ENCODE data around the gene RHOXF2B. TPM values are rescaled to one million over a fixed set of nuclear protein-coding genes. Genes with fewer than 3 reads are reported as not detected.
"Not testable (repeated sequence)": the region's sequence is repeated elsewhere in the genome, so short reads cannot be mapped to it uniquely, and the experiment has no call there.

The RHOXF2B gene
- not detected for total RNA-seq

DNA sequence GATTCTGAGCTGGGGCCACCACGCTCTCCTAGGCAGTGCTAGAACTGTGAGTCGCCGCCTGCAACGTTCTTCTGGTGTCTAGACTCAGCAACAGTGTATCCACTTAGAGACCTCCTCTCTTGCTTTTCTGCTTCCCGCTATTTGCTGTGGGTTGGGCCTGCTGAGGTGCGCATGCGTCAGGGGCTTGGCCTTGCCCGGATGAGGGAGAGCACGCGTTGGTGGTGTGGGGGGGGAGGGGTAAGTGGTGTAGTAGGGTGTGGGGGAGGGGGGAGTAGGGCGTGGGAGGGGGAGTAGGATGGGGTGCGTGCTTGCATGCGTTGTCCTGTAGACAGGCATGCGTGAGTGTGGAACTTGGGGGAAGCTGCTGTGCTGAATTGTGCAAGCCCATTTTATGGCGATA is at the start of gene RHOXF2B:
RHOXF2B (minus strand) TSS at position 101 of the 400 bp plus-strand sequence. CDS start 138 bp downstream, outside the sequence.
- H3K4me3 Mint-ChIP-seq; DNase-seq; H3K9me3 Mint-ChIP-seq; H3K27ac Mint-ChIP-seq; H3K4me1 Mint-ChIP-seq; H3K27me3 Mint-ChIP-seq; H3K36me3 Mint-ChIP-seq (ENCODE audit: low read depth); CTCF ChIA-PET; POLR2A ChIA-PET: not testable (repeated sequence)

DNA sequence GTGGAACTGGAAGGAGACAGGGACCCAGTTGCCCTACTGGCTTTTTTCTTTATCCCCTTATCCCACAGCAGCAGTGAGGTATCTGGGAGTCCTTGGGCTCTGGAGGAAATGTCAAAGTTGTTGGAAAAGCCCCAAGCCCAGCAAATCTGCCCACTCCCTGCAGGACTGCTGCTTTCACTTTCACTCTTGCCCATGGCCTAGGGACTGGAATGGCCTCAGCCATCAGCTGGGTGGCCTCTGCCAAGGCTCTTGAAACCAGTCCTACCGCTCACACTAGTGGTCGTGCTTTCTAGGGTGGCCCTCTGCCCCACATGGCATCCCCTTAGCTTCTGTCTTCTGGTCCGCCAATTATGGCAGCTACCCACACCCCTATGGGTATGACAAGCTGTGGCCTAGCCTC is 48.0 kb upstream of the RHOXF2B start:
- no peak overlapping the region for H3K4me3 Mint-ChIP-seq
- H3K4me1 Mint-ChIP-seq, result no peaks in the 10 kb centered on the region
- H3K36me3 Mint-ChIP-seq (ENCODE audit: low read depth), result no peaks in the 10 kb centered on the region
- H3K27ac Mint-ChIP-seq, result peak overlapping the region; percentile 36
- H3K9me3 Mint-ChIP-seq, result no peaks in the 10 kb centered on the region
- no peak for DNase-seq
- ChIA-PET CTCF (interaction anchor here (1.4 kb wide), 1 partner anchor 15 kb away, joined by 4 read pairs; no protein-coding TSS in a partner anchor), POLR2A (no interaction called here)
- no peaks in the 10 kb centered on the region for H3K27me3 Mint-ChIP-seq

DNA sequence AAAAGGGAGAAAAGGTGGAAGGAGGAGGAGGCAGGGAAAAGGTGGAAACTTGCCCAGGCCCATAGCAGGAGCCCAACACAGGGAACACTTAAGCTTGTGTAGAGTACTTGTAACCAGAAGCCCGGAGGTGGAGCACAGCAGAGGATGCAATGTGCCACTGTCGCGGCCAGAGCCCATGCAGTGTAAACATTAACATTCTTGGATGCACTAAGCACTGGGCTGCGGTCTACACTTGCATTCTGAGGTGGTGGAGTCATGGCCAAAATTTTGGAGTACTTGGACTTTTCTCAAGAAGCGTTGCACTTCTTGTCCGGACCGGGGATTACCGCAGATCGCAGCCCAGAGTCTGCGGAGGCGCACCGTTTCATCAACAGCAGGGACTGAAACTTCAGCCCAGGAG is 42.7 kb upstream of the RHOXF2B start:
- POLR2A ChIA-PET, result no interaction called here
- no peak overlapping the region for H3K27ac Mint-ChIP-seq
- no peaks in the 10 kb centered on the region for H3K4me1 Mint-ChIP-seq
- CTCF ChIA-PET, result no interaction called here
- no peaks in the 10 kb centered on the region for H3K9me3 Mint-ChIP-seq
- no peaks in the 10 kb centered on the region for H3K36me3 Mint-ChIP-seq (ENCODE audit: low read depth)
- H3K27me3 Mint-ChIP-seq, result no peaks in the 10 kb centered on the region
- DNase-seq, result no peak
- H3K4me3 Mint-ChIP-seq, result no peak overlapping the region

DNA sequence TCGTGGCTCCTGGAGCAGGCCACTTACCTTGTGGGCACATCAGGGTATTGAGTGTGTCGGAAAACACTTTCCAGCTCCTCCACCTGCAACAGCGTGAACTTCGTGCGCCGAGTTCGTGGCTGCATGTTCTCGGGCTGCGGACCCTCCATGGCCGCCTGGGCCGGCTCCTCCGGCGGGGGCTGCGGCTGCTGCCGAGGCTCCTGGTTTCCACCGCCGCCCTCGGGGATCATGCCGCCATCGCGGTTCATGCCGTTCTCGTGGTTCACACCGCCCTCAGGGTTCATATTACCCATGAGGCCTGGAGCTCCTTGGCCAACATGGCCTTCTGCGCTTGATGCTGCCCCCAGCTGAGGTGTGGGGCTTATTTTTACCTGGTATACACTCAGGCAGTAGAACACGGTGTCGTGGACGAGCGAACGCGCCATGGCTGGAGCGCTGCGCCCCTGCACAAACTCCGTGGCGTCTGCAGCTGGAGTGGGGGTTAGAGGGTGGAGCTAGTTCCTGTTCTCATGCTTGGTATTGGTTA is 38.0 kb upstream of the RHOXF2B start, which contains the start of gene RHOXF1:
RHOXF1 (minus strand) TSS at position 476 of the 526 bp plus-strand sequence; CDS start at position 425, 51 bp downstream.
- Mint-ChIP-seq H3K27me3 (no peaks in the 10 kb centered on the region), H3K36me3 (ENCODE audit: low read depth) (no peaks in the 10 kb centered on the region), H3K4me3 (no peak within 1 kb of the TSS), H3K9me3 (no peaks in the 10 kb centered on the region), H3K27ac (no peak within 1 kb of the TSS), H3K4me1 (no peaks in the 10 kb centered on the region)
- no peak for DNase-seq
- POLR2A ChIA-PET, result no interaction called here
- CTCF ChIA-PET, result interaction anchor here (0.5 kb wide), 1 partner anchor 491 kb away, joined by 3 read pairs; no protein-coding TSS in a partner anchor

DNA sequence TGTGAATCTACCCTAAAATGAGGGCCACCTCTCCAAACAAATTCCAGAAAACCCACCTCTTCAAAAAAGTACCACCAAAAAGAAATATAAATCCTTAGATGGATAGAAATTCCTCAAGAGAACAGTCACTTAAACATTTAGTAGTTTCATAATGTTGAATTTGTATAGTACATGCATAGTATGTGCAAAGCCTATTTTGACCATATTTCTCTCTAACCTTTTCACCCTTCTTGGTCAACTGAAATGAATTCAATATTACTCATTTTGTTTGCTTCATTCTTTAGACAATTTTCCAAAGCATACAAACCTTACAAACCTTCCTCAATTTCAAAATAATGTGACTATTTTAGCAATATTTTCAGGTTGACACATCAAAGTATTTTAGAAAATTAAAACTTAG is 34.1 kb upstream of the RHOXF2B start:
- Mint-ChIP-seq H3K27ac (no peak overlapping the region), H3K4me3 (no peak overlapping the region), H3K9me3 (no peaks in the 10 kb centered on the region), H3K27me3 (no peaks in the 10 kb centered on the region), H3K36me3 (ENCODE audit: low read depth) (no peaks in the 10 kb centered on the region), H3K4me1 (no peaks in the 10 kb centered on the region)
- no peak for DNase-seq
- ChIA-PET POLR2A (no interaction called here), CTCF (interaction anchor here (1.5 kb wide), 1 partner anchor 14 kb away, joined by 4 read pairs; no protein-coding TSS in a partner anchor)

DNA sequence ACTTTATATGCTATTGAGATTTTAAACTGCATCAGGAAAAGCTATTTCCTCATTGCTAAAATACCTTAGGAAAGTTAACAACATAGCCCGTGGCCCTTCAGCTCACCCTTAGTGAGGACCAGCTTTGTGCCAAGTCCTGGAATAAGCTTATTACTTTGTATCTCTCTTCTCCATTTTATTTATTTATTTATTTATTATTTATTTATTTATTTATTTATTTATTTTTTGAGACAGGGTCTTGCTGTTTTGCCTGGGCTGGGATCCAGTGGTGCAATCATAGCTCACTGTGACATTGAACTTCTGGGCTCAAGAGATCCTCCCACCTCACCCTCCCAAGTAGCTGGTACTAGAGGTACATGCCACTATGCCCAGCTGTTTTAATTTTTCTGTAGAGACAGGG is 31.9 kb upstream of the RHOXF2B start:
- H3K4me1 Mint-ChIP-seq, result no peaks in the 10 kb centered on the region
- no peaks in the 10 kb centered on the region for H3K9me3 Mint-ChIP-seq
- no peak overlapping the region for H3K27ac Mint-ChIP-seq
- ChIA-PET CTCF (no interaction called here), POLR2A (no interaction called here)
- H3K27me3 Mint-ChIP-seq, result no peaks in the 10 kb centered on the region
- H3K4me3 Mint-ChIP-seq, result no peak overlapping the region
- DNase-seq, result no peak
- H3K36me3 Mint-ChIP-seq (ENCODE audit: low read depth), result no peaks in the 10 kb centered on the region

GRCh38 chrX:120104707-120105106 is 27.2 kb upstream of the RHOXF2B start:
- H3K27me3 Mint-ChIP-seq; H3K4me1 Mint-ChIP-seq; POLR2A ChIA-PET; H3K27ac Mint-ChIP-seq; DNase-seq; H3K36me3 Mint-ChIP-seq (ENCODE audit: low read depth); H3K9me3 Mint-ChIP-seq; H3K4me3 Mint-ChIP-seq; CTCF ChIA-PET: not testable (repeated sequence)

GRCh38 chrX:120101057-120101456 is 23.6 kb upstream of the RHOXF2B start:
- H3K4me3 Mint-ChIP-seq; H3K36me3 Mint-ChIP-seq (ENCODE audit: low read depth); H3K9me3 Mint-ChIP-seq; H3K27me3 Mint-ChIP-seq; DNase-seq; H3K4me1 Mint-ChIP-seq; H3K27ac Mint-ChIP-seq; POLR2A ChIA-PET: not testable (repeated sequence)
- CTCF ChIA-PET, result interaction anchor here (0.8 kb wide), 1 partner anchor 30 kb away, joined by 3 read pairs; no protein-coding TSS in a partner anchor

DNA sequence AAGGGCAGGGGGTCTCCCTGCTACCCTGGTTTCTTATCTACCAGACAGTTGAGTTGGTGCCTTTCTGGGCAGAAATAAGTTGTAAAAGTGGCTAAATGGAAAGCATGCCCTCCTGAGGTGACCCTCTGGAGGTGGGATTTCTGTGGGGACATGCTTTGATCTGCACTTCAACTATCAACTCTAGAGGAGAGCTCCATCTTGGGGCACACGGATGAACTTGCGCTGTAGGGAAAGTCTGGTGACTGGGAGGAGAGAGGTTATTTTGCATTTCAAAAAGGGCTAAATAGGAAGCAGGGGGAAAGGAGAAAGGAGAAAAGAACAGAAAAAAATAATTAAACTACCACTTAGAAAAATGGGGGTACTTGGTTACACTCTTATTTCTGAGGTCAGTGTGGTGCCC is 12.7 kb upstream of the RHOXF2B start:
- Mint-ChIP-seq H3K27me3 (no peaks in the 10 kb centered on the region), H3K4me1 (no peaks in the 10 kb centered on the region), H3K36me3 (ENCODE audit: low read depth) (no peaks in the 10 kb centered on the region), H3K9me3 (no peaks in the 10 kb centered on the region), H3K27ac (no peak overlapping the region), H3K4me3 (no peak overlapping the region)
- DNase-seq, result no peak
- ChIA-PET CTCF (no interaction called here), POLR2A (no interaction called here)

DNA sequence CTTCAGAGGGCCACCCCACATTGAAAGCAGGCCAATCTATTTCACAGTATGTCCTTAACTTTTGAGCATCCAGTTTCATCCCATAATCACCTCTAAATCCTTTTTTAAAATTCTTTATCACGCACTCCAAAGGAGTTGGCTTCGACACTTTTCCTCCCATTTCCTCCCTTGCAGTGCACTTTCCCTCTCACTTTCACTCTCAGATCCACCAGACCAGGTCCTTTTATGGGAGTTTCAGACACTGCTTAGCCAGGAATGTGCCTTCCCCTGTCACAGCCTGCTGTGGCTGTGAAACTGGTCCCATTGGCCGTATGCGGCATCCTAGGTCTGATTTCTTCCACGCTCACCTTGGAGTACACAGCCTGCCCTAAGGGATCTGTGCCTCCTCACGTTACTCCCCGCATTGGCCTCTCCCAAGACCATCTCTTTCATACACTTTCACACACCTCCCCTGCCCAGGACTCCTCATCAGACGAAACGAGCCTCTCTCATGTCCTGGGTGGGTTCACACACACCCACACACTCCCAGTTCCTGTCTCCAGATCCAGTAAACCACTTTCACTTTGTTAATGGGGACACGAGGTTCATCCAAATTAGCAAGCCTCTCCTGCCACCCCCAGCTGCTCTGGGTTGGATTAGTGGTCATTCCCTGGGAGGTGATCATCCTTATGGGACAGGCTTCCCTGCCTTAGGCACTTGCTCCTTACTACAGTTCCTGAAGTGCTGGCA is 10.0 kb upstream of the RHOXF2B start:
- Mint-ChIP-seq H3K4me1 (no peaks in the 10 kb centered on the region), H3K27ac (no peak overlapping the region)
- CTCF ChIA-PET, result no interaction called here

DNA sequence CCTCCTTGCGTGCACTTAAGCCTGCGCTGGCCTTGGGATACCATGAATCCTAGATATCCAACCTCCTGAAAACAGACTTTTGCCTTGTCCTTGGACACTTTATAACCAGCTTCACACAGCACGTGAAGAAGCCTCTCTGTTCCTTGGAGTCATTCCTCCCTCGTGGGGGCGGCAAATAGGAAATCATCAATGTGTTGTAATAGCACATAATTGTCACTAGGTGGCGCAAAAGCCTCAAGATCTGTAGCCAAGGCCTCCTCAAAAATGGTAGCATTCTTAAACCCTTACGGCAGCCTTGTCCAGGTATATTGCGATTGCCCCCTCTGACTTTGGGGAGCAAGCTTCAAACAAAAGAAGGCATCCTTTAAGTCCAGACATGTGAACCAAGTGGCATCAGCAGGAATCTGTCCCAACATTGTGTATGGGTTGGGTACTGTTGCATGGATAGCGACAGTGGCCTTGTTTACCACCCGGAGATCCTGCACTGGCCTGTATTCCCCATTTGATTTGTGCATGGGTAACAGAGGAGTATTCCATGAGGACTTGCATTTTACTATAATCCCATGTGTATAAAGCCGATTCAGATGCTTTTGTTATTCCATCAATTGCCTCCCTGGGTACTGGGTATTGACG is 8.2 kb upstream of the RHOXF2B start:
- POLR2A ChIA-PET, result not testable (repeated sequence)

More for the DNA sequence above, 10.0 kb upstream of the RHOXF2B start:
- Mint-ChIP-seq H3K27me3 (no peaks in the 10 kb centered on the region), H3K9me3 (no peaks in the 10 kb centered on the region), H3K4me3 (no peak overlapping the region), H3K36me3 (ENCODE audit: low read depth) (no peaks in the 10 kb centered on the region)
- DNase-seq, result no peak
- POLR2A ChIA-PET, result no interaction called here

GRCh38 chrX:120066169-120066568 is 11.3 kb downstream of the RHOXF2B start:
- H3K4me3 Mint-ChIP-seq; H3K36me3 Mint-ChIP-seq (ENCODE audit: low read depth); H3K27ac Mint-ChIP-seq; H3K27me3 Mint-ChIP-seq; H3K9me3 Mint-ChIP-seq; DNase-seq; H3K4me1 Mint-ChIP-seq; POLR2A ChIA-PET; CTCF ChIA-PET: not testable (repeated sequence)

More for the DNA sequence above, 8.2 kb upstream of the RHOXF2B start:
- H3K36me3 Mint-ChIP-seq (ENCODE audit: low read depth); H3K9me3 Mint-ChIP-seq; H3K27me3 Mint-ChIP-seq; DNase-seq; H3K27ac Mint-ChIP-seq; CTCF ChIA-PET; H3K4me3 Mint-ChIP-seq; H3K4me1 Mint-ChIP-seq: not testable (repeated sequence)

DNA sequence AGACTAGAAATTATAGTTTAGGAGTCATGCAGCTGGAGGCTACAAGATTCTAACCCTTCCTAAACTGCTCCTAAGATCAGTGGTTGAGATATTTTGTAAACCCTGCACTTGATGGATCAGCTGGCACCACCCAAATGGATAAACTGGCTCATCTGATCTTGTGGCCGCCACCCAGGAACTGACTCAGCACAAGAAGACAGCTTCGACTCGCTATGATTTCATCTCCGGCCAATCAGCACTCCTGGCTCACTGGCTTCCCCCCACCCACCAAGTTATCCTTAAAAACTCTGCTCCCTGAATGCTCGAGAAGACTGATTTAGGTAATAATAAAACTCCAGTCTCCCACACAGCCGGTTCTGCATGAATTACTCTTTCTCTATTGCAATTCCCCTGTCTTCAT is 34.8 kb downstream of the RHOXF2B start:
- H3K4me1 Mint-ChIP-seq; H3K27me3 Mint-ChIP-seq; DNase-seq; H3K36me3 Mint-ChIP-seq (ENCODE audit: low read depth); H3K27ac Mint-ChIP-seq; H3K9me3 Mint-ChIP-seq; POLR2A ChIA-PET; H3K4me3 Mint-ChIP-seq; CTCF ChIA-PET: not testable (repeated sequence)

All from activated CD4-positive, alpha-beta T cell treated with anti-CD3 and anti-CD28 coated beads, Interleukin-2, amount 10 ng/mL, durations not matched to agents 7 days and 5 days (primary cell).